Measurements from ENCODE around the gene PABPC4L. TPM values are rescaled to one million over a fixed set of nuclear protein-coding genes. Genes with fewer than 3 reads are reported as not detected.

Gene PABPC4L
- total RNA-seq, 2 experiments from 2014 or later = not detected

GRCh38 chr4:134174271-134174670, 27.3 kb downstream of the PABPC4L start:
- no peaks in the 10 kb centered on the region for H3K36me3 Mint-ChIP-seq
- POLR2A ChIA-PET = no interaction called here
- no peaks in the 10 kb centered on the region for H3K27me3 Mint-ChIP-seq

GRCh38 chr4:134160211-134160610, 41.4 kb downstream of the PABPC4L start:
- Mint-ChIP-seq H3K36me3 (no peaks in the 10 kb centered on the region), H3K27me3 (no peaks in the 10 kb centered on the region), H3K9me3 (peaks cover 2% of the 10 kb centered on the region), H3K4me3 (no peak overlapping the region), H3K4me1 (no peaks in the 10 kb centered on the region), H3K27ac (no peak overlapping the region)
- ATAC-seq (ENCODE audit: low read depth) (no peak), DNase-seq (no peak)
- POLR2A ChIA-PET = no interaction called here

More at GRCh38 chr4:134174271-134174670, 27.3 kb downstream of the PABPC4L start:
- no peak for ATAC-seq (ENCODE audit: low read depth)
- Mint-ChIP-seq H3K4me3 (no peak overlapping the region), H3K4me1 (no peaks in the 10 kb centered on the region), H3K27ac (no peak overlapping the region), H3K9me3 (peaks cover 1% of the 10 kb centered on the region)
- no peak for DNase-seq

- Mint-ChIP-seq H3K27ac (no peak overlapping the region), H3K4me1 (no peaks in the 10 kb centered on the region), H3K27me3 (no peaks in the 10 kb centered on the region), H3K36me3 (no peaks in the 10 kb centered on the region), H3K9me3 (no peaks in the 10 kb centered on the region), H3K4me3 (no peak overlapping the region)
- POLR2A ChIA-PET = no interaction called here
- ATAC-seq (ENCODE audit: low read depth) (no peak), DNase-seq (no peak)
Measured at GRCh38 chr4:134154097-134154496, 47.5 kb downstream of the PABPC4L start.

GRCh38 chr4:134147941-134148340, 53.6 kb downstream of the PABPC4L start:
- no peak for ATAC-seq (ENCODE audit: low read depth)
- no peaks in the 10 kb centered on the region for H3K9me3 Mint-ChIP-seq
- no peaks in the 10 kb centered on the region for H3K27me3 Mint-ChIP-seq
- H3K4me1 Mint-ChIP-seq = no peaks in the 10 kb centered on the region
- POLR2A ChIA-PET = no interaction called here
- no peak overlapping the region for H3K27ac Mint-ChIP-seq
- DNase-seq = no peak
- H3K36me3 Mint-ChIP-seq = no peaks in the 10 kb centered on the region
- no peak overlapping the region for H3K4me3 Mint-ChIP-seq

Measured in activated naive CD8-positive, alpha-beta T cell treated with anti-CD3 and anti-CD28 coated beads, Interleukin-2, amount 10 ng/mL, durations not matched to agents 7 days and 5 days (primary cell).